GM18526 (cell line): ENCODE results near the gene PPHLN1.

Source experiments
- POLR2A ChIP-seq: IDR thresholded peaks from 3 replicates; pipeline ENCODE4 v1.6.1; 2011; ENCODE audit not compliant: insufficient read length; ENCODE audit errors: extremely low read depth

PPHLN1 gene, protein sequence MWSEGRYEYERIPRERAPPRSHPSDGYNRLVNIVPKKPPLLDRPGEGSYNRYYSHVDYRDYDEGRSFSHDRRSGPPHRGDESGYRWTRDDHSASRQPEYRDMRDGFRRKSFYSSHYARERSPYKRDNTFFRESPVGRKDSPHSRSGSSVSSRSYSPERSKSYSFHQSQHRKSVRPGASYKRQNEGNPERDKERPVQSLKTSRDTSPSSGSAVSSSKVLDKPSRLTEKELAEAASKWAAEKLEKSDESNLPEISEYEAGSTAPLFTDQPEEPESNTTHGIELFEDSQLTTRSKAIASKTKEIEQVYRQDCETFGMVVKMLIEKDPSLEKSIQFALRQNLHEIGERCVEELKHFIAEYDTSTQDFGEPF

GRCh38 chr12:42325653-42326474 lies at the start of gene PPHLN1, which contains the start of gene ZCRB1:
Gene PPHLN1, plus strand, starts transcription at chr12:42326167. Its CDS starts 9,736 bp downstream, at chr12:42335903.
Gene ZCRB1, minus strand, starts transcription at chr12:42326094. Its CDS starts 1,992 bp downstream, at chr12:42324102.
- TF ChIP-seq POLR2A = peak; percentile 80

GRCh38 chr12:42277396-42278127 lies 48.4 kb upstream of the PPHLN1 start:
- no peak for TF ChIP-seq POLR2A

GRCh38 chr12:42278128-42278510 lies 47.8 kb upstream of the PPHLN1 start:
- no peak for TF ChIP-seq POLR2A

DNA sequence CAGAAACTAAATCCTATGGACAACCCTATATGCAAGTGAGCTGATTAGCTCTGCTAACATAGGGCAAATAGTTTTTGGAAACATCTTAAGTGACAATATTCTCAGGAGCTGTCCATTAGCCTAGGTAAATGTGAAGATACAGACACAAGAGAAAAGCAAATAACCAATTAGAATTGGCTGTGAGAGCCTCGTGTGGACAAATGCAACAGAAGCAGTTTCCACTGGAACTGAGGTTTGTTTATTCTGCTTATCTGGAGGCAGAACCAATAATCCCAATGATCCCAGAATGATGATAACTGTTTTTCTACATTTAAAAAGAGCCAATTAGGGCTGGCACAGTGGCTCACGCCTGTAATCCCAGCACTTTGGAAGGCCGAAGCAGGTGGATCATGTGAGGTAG lies 44.7 kb upstream of the PPHLN1 start:
- no peak for TF ChIP-seq POLR2A

DNA sequence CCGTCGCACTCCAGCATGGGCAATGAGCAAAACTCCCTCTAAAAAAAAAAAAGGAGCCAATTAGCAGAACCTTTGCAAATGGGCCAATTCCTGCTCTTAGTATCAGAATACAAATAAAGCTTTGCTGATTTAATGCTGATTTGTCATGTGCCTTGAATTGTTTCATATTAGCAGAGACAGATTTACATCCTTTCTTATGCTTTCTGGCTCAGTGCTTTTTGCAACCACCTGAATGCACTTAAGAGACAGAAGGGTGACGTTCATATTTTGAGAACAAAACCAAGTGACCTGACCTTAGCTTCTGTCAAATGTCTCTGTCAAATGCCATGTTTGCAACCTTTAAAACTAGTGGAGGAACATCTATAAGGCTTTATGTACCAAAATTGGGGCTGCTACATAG lies 44.1 kb upstream of the PPHLN1 start:
- TF ChIP-seq POLR2A = no peak

GRCh38 chr12:42282294-42282693 lies 43.7 kb upstream of the PPHLN1 start:
- TF ChIP-seq POLR2A = no peak

- no peak for TF ChIP-seq POLR2A
These were observed 42.2 kb upstream of the PPHLN1 start for GRCh38 chr12:42283739-42284138.

GRCh38 chr12:42284157-42284556 lies 41.8 kb upstream of the PPHLN1 start:
- TF ChIP-seq POLR2A = no peak

DNA sequence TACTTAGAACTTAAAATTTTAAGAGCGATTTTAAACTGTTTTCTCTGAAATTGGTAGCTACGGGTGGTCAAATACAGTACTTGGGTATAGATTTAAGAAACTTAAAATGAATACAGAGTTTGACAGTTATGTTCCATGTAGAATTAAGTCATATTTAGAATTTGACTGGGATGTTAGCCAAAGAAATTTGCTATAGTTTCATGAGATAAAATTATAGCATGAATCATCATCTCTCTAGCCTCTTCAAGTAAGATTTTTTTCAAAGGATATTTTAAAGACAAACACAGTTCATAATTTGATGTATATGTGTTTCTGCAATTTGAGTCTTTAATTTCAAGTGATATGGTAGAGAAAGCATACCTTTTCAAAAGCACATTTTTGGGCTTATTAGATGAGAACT lies 41.1 kb upstream of the PPHLN1 start:
- TF ChIP-seq POLR2A = no peak

DNA sequence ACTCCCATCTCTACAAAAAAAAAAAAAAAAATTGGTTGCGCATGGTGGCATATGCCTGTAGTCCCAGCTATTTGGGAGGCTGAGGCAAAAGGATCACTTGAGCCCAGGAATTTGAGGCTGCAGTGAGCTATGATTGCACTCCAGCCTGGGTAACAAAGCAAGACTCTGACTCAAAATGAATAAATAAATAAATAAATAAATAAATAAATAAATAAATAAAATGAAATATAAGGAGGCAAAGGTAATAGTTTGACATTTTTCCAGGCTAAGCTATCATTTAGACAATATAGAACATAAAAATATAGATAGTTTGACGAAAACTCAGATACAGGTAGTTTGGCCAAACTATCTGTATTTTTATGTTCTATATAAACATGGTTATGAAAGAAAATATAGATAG lies 40.5 kb upstream of the PPHLN1 start:
- TF ChIP-seq POLR2A = no peak

GRCh38 chr12:42286741-42287140 lies 39.2 kb upstream of the PPHLN1 start:
- no peak for TF ChIP-seq POLR2A

GRCh38 chr12:42288544-42288943 lies 37.4 kb upstream of the PPHLN1 start:
- no peak for TF ChIP-seq POLR2A

DNA sequence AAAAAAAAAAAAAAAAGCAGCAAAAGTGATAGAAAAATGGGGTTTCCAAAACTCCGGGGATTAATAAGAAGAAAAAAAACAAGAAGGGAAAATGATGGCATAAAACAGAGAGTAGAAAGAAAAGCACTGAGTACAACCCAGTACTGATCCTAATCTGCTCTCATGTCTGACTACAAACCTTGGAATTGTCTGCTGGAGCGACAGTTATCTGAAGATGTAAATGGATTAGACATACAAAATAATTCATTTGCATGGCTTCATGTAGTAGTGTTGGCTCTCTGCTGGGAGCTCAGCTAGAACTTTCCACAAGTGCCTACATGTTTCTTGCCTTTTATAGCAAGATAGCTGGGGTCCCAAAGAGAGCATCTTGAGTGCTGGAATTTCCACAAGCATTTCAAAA lies 34.3 kb upstream of the PPHLN1 start:
- TF ChIP-seq POLR2A = no peak

DNA sequence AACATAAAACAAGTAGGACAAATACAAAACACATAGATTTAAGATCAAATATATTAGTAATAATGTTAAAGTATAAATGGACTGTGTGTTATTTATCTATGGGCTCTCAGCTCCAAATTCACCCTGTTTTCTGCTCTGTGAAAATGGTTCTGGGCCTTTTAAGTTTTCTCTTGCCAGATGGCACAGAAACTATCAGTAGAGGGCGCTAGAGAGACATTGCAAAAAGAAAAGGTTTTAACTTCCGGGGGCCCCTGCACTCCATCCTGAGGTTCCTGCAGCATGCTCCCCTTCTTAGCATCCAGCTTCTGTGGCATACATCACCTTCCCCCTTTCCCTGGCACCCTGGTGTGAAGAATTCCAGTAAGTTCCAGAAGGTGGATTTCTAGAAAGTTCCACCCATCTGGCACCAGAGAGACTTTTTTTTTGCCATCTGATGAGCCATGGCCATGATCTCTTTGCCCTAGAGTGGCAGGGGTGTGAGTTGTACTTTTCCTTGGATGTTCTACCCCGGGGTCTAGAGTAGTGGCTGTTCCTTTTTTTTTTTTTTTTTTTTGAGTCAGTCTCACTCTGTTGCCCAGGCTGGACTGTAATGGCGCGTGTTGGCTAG lies 29.4 kb upstream of the PPHLN1 start:
- TF ChIP-seq POLR2A = no peak

DNA sequence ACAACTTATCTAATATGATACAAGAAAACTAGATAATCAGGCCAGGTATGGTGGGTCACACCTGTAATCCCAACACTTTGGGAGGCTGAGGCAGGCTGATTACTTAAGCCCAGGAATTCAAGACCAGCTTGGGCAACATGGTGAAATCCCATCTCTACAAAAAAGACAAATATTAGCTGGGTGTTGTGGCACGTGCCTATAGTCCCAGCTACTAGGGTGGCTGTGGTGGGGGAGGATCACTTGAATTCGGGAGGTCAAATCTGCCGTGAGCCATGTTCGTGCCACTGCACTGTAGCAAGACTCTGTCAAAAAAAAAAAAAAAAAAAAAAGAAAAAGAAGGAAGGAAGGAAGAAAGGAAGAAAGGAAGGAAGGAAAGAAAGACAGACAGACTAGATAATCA lies 27.1 kb upstream of the PPHLN1 start:
- no peak for TF ChIP-seq POLR2A
